GM19238 (cell line): Measurements from ENCODE around the gene ZBTB8A.

Source experiments
- DNase-seq: peaks from one replicate; pipeline ENCODE4 v3.0.0; 2011; ENCODE audit warnings: low spot score; ENCODE audit not compliant: insufficient read length

The ZBTB8A gene

GRCh38 chr1:32652244-32652962 lies 113.2 kb downstream of the ZBTB8A start:
- no peak for DNase-seq
